ENCODE measurements around the gene ZBTB22.

Gene ZBTB22

DNA sequence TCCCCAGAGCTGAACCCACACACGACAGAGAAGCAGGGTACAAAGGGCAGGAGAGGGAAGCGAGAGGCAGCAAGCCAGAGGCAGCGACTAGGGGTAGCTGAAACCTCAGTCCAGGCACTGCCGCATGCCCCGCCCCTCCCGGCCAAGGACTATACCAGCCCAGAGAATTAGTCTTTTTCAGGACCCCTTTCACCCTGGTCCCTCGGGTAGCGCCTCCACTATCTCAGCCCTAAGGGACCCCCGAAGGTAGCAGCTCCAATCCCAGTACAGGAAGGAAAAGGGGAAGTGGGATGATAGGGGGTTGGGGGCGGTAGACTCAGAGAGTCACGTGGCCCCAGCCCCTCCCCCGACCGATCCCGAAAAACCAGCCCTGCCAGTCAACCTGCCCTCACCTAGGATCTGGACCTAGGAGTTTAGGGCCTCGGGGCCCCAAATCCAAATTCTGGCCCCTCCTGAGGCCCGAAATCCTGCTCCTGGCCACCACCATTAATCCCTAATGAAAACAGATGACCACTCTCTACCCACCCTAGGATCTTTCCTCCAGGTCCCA, 20.1 kb downstream of the ZBTB22 start:
- peak; percentile 93 for TF ChIP-seq SPI1 (IDR thresholded peaks at IDR 0.05; ENCODE audit: borderline replicate concordance, low read depth)
- TF ChIP-seq, protein P1, sequence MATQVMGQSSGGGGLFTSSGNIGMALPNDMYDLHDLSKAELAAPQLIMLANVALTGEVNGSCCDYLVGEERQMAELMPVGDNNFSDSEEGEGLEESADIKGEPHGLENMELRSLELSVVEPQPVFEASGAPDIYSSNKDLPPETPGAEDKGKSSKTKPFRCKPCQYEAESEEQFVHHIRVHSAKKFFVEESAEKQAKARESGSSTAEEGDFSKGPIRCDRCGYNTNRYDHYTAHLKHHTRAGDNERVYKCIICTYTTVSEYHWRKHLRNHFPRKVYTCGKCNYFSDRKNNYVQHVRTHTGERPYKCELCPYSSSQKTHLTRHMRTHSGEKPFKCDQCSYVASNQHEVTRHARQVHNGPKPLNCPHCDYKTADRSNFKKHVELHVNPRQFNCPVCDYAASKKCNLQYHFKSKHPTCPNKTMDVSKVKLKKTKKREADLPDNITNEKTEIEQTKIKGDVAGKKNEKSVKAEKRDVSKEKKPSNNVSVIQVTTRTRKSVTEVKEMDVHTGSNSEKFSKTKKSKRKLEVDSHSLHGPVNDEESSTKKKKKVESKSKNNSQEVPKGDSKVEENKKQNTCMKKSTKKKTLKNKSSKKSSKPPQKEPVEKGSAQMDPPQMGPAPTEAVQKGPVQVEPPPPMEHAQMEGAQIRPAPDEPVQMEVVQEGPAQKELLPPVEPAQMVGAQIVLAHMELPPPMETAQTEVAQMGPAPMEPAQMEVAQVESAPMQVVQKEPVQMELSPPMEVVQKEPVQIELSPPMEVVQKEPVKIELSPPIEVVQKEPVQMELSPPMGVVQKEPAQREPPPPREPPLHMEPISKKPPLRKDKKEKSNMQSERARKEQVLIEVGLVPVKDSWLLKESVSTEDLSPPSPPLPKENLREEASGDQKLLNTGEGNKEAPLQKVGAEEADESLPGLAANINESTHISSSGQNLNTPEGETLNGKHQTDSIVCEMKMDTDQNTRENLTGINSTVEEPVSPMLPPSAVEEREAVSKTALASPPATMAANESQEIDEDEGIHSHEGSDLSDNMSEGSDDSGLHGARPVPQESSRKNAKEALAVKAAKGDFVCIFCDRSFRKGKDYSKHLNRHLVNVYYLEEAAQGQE (IDR thresholded peaks at IDR 0.05; ENCODE audit: insufficient replicate concordance, low read depth): no peak
- DNase-seq (ENCODE audit: low read depth in 1 of 2, low spot score in 1 of 2): peak in 1 of 2 experiments; percentile 34
- H3K4me3 ChIP-seq (replicated peaks; ENCODE audit: insufficient read depth, low read length): peak overlapping the region; percentile 75
- peak overlapping the region; percentile 95 for H3K27ac ChIP-seq (replicated peaks)
- H3K27me3 ChIP-seq (ENCODE audit: insufficient read depth, poor library complexity, severe bottlenecking): no peaks in the 10 kb centered on the region

DNA sequence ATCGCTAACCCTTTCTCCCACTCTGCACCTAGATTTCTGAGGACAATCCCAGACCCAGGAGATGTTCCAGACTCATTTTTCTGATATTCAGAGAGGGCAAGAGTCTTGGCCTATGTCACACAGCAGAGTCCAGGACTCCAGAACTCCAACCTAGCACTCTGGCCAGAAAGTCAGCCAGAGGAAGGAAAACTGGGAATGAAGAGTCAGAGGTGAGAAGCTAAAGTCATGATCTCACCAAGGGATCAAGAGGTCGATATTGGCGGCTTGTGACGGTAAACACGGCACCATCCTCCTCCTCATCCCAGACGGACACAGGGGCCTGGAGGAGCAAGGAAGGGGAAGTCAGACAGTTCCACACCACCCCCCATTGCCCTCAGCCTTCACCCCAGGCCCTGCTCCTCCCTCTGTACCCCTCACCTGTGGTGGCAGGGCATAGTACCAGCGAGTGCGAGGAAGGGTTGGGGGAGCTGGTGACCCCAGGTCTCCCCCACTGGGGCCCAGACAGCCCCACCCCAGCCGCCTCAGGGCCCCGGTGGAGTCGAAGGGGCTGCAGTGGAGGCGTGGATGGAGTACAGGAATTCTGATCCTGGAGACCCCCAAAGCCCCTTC, 20.6 kb downstream of the ZBTB22 start:
- no peak for DNase-seq (ENCODE audit: low read depth in 1 of 2, low spot score in 1 of 2)
- Histone ChIP-seq H3K27me3 (ENCODE audit: insufficient read depth, poor library complexity, severe bottlenecking) (no peaks in the 10 kb centered on the region), H3K27ac (replicated peaks) (peak overlapping the region; percentile 95), H3K4me3 (replicated peaks; ENCODE audit: insufficient read depth, low read length) (peak overlapping the region; percentile 75)
- TF ChIP-seq SPI1 (IDR thresholded peaks at IDR 0.05; ENCODE audit: borderline replicate concordance, low read depth) (no peak), POLR2AphosphoS5 (IDR thresholded peaks at IDR 0.05; ENCODE audit: low read depth) (no peak), GABPA (IDR thresholded peaks at IDR 0.05; ENCODE audit: low read depth) (no peak)
- TF ChIP-seq, protein P2, sequence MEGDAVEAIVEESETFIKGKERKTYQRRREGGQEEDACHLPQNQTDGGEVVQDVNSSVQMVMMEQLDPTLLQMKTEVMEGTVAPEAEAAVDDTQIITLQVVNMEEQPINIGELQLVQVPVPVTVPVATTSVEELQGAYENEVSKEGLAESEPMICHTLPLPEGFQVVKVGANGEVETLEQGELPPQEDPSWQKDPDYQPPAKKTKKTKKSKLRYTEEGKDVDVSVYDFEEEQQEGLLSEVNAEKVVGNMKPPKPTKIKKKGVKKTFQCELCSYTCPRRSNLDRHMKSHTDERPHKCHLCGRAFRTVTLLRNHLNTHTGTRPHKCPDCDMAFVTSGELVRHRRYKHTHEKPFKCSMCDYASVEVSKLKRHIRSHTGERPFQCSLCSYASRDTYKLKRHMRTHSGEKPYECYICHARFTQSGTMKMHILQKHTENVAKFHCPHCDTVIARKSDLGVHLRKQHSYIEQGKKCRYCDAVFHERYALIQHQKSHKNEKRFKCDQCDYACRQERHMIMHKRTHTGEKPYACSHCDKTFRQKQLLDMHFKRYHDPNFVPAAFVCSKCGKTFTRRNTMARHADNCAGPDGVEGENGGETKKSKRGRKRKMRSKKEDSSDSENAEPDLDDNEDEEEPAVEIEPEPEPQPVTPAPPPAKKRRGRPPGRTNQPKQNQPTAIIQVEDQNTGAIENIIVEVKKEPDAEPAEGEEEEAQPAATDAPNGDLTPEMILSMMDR (IDR thresholded peaks at IDR 0.05; ENCODE audit: insufficient read depth, low read length): no peak
- TF ChIP-seq, protein P1 (IDR thresholded peaks at IDR 0.05; ENCODE audit: insufficient replicate concordance, low read depth): no peak

DNA sequence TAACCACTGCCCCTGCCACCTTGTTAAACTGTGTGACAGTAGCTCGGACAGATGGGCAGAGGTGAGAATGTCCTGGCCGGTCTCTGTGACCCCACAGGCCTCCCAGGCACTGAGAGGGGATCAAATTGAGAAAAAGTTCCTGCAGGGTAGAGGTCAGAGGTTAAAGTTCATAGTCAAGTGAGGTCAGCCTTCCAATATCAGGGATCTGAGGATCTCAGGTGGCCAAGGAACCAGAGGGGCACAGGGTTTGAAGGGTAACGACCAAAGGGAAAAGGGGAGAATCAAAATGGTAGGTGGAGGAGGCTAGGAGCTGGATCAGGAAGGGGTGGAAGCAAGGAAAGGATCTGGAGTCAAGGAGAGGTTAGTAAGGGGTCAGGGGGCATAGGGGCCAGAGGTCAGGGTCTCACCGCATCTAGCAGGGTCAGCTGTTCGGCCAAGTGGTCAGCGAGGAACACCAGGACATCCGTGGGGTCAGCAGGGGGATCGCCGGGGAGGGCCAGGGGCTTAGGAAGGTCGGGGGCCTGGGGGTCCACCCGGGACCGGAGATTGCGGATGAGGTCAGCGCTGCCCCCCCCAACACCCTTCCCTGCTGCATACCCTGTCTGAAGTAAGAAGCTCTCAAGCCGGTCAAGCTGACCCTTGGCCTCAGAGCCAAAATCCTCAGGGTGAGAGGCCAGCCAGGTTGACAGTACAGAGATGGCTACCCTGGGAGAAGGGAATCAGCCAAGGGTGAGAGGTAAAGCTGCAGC, 21.7 kb downstream of the ZBTB22 start:
- Histone ChIP-seq H3K27me3 (ENCODE audit: insufficient read depth, poor library complexity, severe bottlenecking) (no peaks in the 10 kb centered on the region), H3K27ac (replicated peaks) (no peak overlapping the region), H3K4me3 (replicated peaks; ENCODE audit: insufficient read depth, low read length) (no peak overlapping the region)
- no peak for TF ChIP-seq SPI1 (IDR thresholded peaks at IDR 0.05; ENCODE audit: borderline replicate concordance, low read depth)
- TF ChIP-seq, protein P1 (IDR thresholded peaks at IDR 0.05; ENCODE audit: insufficient replicate concordance, low read depth): no peak
- no peak for DNase-seq (ENCODE audit: low read depth in 1 of 2, low spot score in 1 of 2)

All from HL-60 (cell line).